Stimulated activated CD4-positive, alpha-beta T cell treated with anti-CD3 and anti-CD28 coated beads, Interleukin-1b, Interleukin-23, amount 100 ng/mL, for 4 hours (primary cell): ENCODE data around the gene INPP5A.

ENCODE experiments used
- DNase-seq, 2 donors: peaks; one replicate each; pipeline ENCODE4 v3.0.0-alpha.2; 2020; ENCODE audit warnings: low read depth in 2 of 2

The INPP5A gene

GRCh38 chr10:132517951-132518521 lies 19.6 kb upstream of the INPP5A start:
- DNase-seq = no peak

GRCh38 chr10:132518572-132519381 lies 18.8 kb upstream of the INPP5A start:
- DNase-seq = no peak

DNA sequence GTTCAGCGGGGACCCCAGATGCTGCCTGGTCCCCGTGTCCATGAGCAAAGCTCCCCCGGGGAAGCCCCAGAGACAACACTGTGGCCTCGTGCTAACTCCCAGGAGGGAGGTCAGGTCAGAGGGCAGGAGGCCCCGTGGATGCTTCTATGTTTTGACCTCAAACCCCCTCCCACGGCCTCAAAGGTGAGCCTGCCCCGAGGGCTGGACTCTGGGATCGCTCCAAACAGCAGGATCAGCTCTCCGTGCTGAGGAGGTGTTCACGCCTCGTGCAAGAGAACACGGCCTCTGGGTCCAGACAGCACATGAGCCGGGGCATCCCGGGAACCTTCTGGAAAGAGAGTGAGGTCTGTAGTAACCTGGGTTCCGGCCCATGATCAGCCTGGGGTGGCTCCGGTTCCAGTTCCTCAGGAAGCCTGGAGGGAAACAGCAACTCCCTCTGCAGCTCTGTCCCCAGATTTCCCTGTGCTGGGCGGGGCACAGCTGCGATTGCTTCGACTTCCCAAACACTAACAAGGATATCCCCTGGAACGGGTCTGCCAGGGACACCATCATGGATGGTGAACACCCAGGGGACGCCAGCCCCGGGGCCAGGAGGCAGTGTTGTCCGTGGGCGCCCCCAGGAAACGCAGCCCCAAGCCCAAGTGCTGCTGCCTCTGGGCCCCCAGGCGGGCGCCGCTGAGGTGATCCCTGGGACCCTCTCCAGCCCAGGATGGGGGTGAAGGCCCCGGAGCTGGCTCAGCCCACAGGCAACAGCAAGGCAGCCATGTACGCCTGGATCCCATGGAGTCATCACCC lies 18.0 kb upstream of the INPP5A start:
- no peak for DNase-seq

DNA sequence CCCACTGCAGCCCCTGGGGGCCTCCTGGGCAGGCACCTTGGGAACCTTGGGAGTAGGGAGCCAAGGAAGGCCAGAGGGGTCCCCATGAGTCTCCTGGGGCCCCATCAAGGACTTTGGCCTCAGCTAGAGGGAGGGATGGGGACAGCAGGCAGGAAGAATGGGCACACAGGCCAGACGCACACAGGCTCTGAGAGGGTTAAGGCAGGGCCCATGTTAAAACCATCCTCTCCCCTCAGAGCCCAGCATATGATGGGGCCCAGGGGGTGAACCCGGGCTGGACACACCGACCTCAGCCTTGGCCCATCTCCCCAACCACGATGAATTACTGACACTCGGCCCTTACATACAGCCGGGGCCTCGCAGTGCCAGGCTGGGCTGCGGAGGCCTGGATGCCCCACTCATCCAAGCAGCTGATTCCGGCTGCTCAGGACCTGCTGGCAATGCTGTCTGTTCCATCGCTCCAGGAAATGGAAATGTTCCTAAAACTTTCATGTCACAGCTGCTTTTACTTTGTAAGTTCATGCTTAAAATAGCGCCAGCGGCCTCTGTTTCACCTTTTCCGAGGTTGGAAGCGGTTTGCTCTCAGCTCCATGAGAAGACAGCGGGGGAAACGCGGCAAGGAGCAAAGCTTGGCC lies 17.3 kb upstream of the INPP5A start:
- DNase-seq = no peak

- no peak for DNase-seq
Observed at GRCh38 chr10:132521041-132521465, 16.5 kb upstream of the INPP5A start.

- no peak for DNase-seq
Observed at GRCh38 chr10:132521466-132522102, 16.0 kb upstream of the INPP5A start.

- no peak for DNase-seq
Observed at GRCh38 chr10:132522521-132523411, 14.8 kb upstream of the INPP5A start.

DNA sequence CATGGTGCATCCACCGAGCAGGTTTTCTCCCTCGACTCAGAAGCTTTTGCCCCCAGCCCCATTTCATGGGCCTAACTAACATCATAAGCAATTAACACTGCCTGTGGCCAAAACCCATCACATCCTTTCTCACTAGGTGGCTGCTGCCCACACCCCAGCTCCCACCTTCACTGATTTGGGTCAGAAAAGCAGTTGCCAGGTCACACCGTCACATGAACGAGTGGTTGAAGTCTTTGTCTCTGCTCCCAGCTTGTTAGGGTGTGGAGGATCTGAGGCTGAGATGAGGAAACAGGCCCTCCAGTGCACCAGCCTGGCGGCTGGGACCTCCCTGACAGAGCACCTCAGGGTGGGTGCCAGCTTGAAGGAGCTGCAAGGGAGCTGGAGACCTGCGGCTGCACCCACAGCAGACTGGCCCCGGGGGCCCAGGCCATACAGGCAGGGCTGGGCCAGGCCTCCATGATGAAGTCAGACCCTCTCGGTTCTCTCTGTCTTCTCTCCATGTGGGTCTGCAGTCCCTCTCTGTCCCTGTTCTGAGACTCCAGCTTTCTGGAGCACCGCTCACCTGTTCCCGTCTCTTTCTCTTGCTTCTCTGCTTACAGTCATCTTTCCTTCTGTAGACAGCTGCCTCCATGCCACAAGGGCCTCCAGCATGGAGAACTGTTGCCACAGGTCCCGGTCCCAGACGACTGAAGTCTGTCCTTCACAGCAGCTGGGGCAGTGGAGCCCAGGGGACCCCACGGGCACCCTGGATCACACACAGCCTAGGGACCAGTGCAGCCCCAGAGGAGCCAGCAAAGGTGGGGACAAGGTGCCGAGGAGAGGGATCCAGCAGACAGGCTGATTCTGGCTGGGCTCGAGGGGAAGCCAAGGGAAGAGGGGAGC lies 13.8 kb upstream of the INPP5A start:
- no peak for DNase-seq

GRCh38 chr10:132524443-132525285 lies 12.9 kb upstream of the INPP5A start:
- no peak for DNase-seq

GRCh38 chr10:132526676-132527075 lies 10.9 kb upstream of the INPP5A start:
- DNase-seq = no peak

- no peak for DNase-seq
Observed at GRCh38 chr10:132527339-132528063, 10.1 kb upstream of the INPP5A start.

- DNase-seq = no peak
Observed at GRCh38 chr10:132528064-132528691, 9.4 kb upstream of the INPP5A start.

DNA sequence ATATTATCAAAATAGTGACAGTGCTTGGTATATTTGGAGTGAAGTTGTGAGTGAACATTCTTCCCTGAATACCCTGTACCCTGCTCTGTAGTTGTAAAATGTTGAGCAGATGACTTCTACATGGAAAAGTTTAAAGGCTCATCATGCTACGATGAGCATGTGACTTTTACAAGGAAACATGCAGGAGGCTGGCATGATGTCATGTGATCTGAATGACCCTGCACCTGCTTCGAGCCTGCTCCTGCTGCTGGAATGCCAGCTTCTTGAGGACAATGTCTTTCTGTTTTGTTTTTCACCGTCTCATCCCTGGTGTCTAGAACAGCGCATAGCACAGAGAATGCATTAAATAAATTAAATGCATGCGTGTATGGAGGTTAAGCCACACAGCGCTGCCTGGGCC lies 5.4 kb upstream of the INPP5A start:
- DNase-seq = no peak

DNA sequence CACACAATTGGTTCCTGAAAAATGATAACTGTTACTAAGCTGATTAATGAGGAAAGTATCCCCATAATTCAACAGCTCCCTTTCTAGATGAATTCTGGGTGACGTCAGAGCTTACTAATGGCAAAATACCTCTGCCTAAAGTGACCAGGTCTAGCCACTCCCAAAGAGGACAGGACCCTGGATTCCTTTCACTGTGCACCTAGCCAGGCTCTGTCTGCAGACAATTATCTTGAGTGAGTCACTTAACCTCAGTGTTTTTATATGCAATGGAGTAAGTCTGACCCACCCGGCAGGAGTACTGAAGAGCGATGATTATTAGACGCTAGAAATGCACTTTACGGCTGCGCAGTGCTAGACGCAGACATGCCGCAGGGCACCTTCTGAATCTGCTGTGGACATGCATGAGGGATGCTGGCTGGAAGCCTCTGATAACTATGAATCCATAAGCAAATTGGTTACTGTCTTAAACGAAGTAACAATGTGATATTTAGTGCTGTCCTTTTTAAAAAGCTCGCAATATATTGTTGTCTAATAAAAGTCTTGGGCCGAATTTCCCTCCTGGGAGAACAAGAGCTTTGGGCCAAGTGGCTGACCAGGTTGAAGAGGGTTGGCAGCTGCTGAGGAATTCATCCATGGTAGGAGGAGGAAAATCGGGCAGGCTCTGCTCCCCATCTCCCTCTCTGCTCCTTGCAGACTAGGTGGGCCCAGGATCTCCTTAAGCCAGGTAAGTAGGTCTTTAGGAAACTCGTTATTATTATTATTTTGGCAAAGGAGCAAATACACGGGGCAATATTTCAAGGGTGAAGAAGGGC lies 4.6 kb upstream of the INPP5A start:
- no peak for DNase-seq

GRCh38 chr10:132533571-132534260 lies 3.9 kb upstream of the INPP5A start:
- DNase-seq = no peak
